A549 (cell line): Measurements from ENCODE around the gene GATA3.

ENCODE experiments used
- CTCF ChIP-seq: fragments of >200 bp; sonication (Bioruptor Twin); formaldehyde crosslinking; IDR thresholded peaks from 3 replicates; pipeline ENCODE4 v1.5.1; 2016
- TF ChIP-seq, protein P1 (sequence below): IDR thresholded peaks from 2 replicates; pipeline ENCODE4 v1.6.1; 2012

DNA sequence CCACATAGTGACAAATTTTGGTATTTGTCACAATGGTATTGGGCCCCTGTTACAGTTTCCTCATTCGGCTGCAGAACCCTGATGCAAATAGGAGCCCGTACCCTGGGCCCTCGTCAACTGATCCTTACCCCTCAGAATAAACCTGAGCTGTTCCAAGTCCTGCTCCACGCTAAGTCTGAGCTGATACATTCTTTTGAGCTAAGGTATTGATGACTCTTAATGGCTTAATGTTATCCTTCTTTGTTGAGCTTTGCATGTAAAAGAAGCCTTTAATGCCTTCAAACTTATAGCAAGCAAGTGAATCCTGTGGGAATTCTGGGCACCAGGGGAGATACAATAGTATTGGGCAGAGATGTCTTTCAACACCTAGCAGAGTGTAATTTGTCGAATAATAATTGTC is 31.8 kb downstream of the GATA3 start:
- TF ChIP-seq, protein P1, sequence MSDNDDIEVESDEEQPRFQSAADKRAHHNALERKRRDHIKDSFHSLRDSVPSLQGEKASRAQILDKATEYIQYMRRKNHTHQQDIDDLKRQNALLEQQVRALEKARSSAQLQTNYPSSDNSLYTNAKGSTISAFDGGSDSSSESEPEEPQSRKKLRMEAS = no peak
- TF ChIP-seq CTCF = no peak
